HT-29 (cell line): ENCODE measurements around the gene OR2T11. TPM values are rescaled to one million over a fixed set of nuclear protein-coding genes. Genes with fewer than 3 reads are reported as not detected.
A peak's percentile ranks its signal among the peaks of the same experiment; 100 is the strongest.
"Not testable (repeated sequence)": the region's sequence is repeated elsewhere in the genome, so short reads cannot be mapped to it uniquely, and the experiment has no call there.

Source experiments
- DNase-seq: peaks from one replicate; pipeline ENCODE4 v3.0.0-alpha.2; 2015; ENCODE audit warnings: low spot score
- total RNA-seq: library from RNA; depleted of rRNA; stranded (reverse); fragments of >200 nt; shearing (Covaris generic); gene quantifications from 2 replicates; pipeline ENCODE4 v1.2.3, GENCODE V29; 2014; rRNA removed

OR2T11 gene, protein sequence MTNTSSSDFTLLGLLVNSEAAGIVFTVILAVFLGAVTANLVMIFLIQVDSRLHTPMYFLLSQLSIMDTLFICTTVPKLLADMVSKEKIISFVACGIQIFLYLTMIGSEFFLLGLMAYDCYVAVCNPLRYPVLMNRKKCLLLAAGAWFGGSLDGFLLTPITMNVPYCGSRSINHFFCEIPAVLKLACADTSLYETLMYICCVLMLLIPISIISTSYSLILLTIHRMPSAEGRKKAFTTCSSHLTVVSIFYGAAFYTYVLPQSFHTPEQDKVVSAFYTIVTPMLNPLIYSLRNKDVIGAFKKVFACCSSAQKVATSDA
- not detected in 2 replicates for total RNA-seq

DNA sequence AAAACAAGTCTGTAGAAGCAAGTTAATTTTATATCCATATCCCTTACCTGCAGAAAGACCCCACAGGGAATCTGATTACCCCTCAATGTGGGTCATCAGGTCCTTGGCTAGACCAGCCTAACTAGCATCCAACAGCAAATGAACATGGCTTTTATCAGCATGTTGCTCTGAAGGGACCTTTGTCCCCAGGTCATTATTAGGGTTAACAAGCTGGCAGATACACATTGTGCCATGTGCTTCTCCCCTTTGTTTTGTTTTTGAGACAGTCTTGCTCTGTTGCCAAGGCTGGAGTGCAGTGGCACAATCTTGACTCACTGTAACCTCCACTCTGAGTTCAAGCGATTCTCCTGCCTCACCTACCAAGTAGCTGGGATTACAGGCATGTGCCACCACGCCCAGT lies at the start of gene OR2T11:
OR2T11 (minus strand) TSS at position 101 of the 400 bp plus-strand sequence. CDS start 7,963 bp downstream, outside the sequence.
- not testable (repeated sequence) for DNase-seq

DNA sequence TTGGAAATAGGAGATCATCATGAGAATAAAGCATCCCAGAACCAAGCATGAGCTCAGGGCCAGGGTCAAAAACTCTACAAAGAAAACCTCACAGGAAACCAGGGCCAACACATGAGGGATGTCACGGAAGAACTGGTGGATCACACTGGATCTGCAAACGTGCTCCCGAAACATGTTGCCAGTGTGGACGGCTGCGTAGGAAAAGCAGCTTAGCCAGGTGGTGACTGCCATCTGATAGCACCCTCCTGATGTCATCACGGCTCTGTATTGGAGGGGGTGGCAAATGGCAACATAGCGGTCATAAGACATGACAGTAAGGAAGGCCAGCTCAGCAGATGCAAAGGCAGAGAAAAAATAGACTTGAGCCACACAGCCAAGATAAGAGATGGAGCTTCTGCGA lies 46.8 kb upstream of the OR2T11 start:
- no peak for DNase-seq

DNA sequence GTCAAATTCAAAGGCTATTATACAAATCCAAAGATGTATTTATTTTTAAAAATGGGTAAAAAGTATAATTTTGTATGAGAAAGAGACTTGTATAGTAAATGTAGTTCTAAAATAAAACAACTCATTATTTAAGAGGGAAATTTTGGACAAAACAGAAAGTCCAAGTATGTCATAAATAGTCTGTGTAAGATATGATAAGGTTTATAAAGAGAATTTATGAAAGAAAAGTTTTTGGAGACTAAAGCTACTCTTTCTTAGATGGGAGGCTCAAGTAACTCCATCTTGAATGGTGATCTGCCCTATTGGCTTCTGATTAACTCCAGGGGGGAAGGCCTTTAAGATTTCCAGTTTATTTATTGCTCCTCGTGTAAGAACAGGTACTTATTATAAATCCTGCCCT lies 35.1 kb upstream of the OR2T11 start:
- no peak for DNase-seq

DNA sequence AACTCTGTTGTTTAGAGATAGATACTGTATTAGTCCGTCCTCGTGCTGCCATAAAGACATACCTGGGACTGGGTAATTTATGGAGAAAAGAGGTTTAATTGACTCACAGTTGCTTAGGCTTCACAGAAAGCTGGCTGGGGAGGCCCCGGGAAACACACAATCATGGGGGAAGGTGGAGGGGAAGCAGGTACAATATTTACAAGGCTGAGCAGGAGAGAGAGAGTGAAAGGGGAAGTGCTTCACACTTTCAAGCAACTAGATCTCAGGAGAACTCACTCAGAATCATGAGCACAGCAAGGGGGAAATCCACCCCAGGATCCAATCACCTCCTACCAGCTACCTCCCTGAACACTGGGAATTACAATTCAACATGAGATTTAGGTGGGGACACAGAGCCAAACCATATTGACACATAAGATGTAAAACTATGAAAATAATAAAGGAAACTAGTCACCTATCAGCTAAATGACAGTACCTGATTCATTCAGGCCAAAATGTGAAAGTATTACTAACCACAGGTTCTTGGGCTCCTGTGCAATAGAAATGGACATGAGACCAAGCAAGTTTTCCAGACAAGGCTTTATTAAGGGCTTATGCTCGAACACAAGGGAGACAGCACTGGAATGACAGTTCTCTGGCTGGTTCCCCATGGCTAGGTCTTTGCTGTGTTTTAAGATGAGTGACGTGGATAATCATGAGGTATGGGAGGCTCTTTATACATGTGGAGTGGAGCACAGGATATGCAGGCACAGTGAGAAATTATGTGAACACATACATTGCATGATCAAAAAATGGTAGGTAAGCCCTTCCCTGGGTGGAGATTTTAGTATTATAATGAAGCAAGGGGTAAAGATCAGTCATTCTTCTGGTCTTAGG lies 28.8 kb upstream of the OR2T11 start:
- not testable (repeated sequence) for DNase-seq

DNA sequence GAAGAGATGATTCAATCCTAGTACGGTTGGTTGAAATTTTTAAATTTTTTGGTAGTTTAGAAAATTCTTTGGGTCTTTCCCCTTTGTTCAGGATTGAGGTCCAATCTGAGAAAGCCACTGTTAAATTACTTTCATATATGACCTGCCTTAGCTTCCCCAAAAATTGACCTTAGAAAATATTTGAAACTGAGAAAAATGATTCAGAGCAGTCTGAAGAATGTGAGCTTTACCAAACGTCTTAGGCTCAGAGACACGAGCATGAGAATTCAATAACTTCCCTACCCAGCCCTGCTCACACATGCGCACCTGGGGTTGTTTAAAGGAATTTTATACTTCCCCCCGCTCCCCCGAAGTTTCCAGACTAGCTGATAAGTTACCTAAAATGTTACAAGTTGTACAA lies 21.9 kb upstream of the OR2T11 start:
- DNase-seq = not testable (repeated sequence)

DNA sequence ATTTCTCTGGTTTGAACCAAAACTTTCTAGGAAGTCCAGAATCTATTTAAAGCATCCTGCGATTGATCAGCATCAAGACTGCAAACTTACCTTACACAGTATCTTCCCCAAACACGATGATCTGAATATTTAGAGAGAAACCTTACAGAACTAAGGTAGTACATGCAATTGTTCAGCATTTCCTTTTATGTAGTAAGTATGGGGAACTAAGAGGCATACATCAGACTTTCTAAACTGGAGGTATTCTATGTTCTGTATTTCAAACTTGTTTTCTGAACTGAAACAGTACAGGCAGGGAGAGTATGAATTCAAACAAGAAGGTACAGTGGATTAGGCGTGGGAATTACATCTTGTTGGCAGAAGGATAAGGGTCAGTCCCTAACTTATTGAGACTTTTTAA lies 20.5 kb upstream of the OR2T11 start, which contains the start of gene OR2T27:
OR2T27 (minus strand) TSS at position 175 of the 400 bp plus-strand sequence. CDS start 4,644 bp downstream, outside the sequence.
- DNase-seq = not testable (repeated sequence)

DNA sequence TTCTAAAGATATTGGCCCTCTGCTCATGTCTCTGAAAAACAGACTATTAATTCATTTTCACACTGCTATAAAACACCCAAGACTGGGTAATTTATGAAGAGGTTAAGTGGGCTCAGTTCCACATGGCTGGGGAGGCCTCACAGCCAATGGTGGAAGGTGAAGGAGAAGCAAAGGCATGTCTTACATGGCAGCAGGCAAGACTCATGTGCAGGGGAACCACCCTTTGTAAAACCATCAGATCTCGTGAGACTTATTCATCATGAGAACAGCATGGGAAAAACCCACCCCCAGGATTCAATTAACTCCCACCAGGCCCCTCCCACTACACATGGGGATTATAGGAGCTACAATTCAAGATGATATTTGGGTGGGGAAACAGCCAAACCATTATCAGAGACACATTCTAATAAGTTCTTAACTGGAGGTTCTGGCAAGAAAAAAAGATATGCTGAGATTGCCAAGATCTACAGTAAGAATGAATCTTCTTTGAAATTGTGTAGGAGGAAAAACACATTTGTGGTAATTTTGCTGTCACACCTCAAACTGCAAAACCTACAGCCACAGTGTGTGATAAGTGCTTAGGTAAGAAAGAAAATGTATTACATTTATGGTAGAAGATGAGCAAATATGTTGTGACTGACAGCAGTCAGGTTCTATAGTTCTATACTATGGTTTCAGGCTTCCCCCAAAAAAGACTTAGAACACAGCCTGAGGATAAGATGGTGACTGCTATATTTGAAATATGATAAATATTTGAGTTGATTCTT lies 14.1 kb upstream of the OR2T11 start:
- DNase-seq = not testable (repeated sequence)

DNA sequence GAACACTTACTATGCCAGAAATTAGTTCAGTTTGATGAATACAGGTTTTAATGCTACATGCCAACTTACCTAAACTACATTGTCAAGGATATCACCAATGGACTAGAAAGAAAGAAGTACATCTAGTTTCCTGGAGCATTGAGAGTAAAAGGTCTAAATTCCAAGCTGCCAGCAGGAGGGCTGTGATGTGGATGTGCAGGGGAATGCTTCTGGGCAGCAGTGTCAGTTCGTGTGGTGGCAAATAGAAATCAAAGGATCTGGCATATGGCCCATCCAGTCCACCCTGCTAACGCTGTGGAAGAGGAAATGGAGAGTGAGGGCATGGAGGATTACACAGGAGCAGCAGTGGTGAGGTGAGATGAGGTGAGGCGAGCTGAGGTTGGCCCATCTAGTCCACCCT lies 10.3 kb upstream of the OR2T11 start, which contains the start of gene OR2T35:
OR2T35 (minus strand) TSS at position 101 of the 400 bp plus-strand sequence. CDS start 6,020 bp downstream, outside the sequence.
- DNase-seq = not testable (repeated sequence)

DNA sequence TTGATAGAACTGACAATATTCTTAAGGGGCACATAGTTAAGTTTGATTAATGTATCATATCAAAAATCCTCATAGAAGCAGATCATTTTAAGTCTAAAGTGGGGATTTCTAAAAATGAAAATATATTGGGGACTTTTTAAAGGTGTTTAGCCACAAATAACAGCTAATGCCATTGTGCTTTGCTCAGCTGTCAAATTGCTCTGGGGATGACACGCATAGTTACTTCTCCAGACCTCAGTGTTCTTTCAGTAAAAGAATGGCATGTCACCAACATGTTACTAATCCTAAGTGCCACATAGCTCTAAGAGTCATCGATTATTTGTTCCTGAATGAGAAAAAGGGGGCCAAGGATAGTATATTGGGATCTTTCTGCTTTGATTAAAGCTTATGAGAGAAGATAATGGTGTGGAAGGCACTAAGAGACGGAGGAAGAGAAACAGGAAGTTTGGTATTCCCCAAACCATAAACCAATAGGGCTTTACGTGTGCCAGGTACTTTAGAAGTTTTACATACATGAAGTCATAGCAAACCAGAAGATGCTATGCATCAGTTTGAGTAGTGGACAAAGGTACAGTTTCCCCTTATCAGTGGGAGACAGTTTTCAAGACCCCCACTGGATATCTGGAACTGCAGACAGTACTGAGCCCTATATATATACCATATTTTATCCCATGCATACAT lies 8.2 kb upstream of the OR2T11 start:
- not testable (repeated sequence) for DNase-seq

DNA sequence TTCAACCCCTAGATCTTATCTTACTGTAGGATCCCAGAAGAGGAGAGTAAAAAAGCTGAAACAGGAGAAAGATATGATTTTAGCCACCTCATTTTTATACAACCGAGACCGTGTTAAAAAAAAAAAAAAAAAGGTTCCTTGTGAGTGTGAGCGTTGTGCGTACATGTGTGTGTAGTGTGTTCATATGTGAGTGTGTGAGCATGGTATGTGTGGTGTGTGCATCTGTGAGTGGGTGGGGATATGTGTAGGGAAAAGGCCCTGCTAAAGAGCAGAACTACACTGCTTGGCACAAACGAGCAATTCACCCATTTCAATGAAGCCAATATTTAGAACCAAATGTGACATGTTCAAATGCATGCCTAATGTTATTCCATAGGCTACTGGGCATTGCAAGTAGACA lies 6.7 kb upstream of the OR2T11 start:
- DNase-seq = not testable (repeated sequence)

DNA sequence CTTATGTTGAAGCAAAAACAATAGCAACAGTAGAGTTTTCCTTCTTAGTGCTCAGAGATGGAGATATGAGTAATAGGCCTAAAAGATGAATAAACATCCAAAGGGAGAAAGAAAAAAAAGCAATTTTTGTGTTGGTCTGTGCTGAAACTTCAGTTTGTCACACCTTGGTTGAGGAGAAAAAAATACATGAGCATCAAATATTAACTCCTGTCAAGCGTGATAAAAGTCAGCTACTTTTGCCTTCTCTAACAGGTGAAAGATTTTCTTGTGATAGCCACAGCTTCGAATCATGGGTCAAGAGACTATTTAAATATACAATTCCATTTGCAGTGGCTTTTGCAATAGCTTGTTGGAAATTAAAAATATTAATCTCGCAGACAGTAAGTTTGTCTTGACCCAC lies 6.0 kb upstream of the OR2T11 start:
- DNase-seq = not testable (repeated sequence)

DNA sequence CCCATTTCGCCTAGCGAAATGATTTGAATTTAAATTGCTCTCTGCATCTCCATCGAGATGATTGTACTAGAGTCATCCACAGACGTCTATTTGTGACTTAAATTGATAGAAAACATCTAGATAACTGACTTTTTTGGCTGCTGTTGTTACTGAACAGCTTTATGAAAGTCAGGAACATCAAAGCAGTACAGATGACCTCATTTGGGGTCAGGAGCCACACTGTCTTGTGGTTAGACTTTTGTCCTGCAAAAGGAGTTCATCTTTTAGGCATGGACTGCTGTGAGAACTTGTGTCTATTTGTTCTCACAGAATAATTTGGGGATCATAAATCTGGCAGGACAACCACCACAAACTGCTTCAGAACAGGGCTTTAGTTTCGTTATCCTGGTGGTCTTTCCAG lies 4.8 kb upstream of the OR2T11 start:
- DNase-seq = not testable (repeated sequence)

DNA sequence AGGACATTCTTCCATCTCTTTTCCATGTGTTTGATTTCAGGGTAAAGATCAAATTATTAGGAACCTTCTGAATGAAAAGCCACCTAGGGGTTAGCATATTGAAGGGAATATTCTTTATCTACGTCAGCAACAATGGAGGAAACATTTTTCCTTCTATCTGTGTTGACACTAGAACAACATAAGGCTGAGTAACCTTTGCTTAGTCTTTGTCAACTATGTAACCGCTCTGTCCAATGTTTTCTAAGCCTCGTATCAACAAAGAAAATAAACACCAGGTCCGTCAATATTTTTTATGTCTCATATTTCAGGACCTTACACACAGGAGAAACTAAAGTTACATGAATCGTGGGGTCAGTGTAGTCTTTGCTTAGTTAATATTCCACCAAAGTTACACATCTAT lies 1.7 kb upstream of the OR2T11 start:
- not testable (repeated sequence) for DNase-seq

DNA sequence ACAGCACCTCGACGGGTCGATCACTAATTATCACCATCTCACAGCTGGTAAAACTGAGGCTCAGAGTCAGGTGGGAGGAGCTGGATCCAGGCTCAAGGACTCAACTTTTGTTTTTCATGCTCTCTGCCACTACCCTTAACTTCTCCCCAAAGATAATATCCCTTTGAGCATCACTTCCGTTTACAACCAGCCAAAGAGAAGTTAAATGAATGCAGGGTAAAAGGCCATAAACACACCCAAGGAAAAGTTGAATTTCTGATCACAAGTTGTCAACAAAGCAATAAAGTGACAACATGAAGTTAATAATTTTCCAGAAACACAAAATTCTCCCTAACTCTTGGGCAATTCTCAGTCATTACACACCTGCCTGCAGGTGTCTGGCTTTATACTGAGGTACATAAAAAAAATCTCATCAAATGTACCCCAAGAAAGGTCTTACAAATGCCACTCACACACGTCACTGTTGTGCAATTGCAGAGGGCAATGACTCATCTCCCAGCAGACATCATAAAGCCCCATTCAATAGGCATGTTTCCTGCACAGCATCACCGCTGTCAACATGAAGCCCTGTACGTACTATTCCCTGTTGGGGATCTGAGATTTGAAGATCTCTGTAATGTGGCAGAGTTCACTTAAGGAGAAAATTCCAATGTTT lies 3.4 kb downstream of the OR2T11 start:
- DNase-seq = no peak

DNA sequence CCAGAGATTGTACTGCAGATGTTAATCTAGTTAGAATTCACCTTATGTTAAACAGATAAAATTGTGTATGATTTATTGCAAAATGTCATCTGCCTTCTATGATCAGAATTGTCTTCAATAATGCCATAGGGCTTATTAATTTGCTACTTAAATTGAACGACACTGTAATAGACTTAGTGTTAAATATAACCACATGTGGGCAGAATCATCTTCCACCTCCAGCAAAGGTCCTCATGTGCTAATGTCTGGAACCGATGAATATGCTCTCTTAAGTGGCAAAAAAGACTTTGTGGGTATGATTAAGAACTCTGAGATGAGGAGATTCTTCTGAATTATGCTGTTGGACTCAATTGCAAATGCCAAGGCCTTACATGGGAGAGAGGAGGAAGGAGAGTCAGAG lies 4.3 kb downstream of the OR2T11 start:
- no peak for DNase-seq

DNA sequence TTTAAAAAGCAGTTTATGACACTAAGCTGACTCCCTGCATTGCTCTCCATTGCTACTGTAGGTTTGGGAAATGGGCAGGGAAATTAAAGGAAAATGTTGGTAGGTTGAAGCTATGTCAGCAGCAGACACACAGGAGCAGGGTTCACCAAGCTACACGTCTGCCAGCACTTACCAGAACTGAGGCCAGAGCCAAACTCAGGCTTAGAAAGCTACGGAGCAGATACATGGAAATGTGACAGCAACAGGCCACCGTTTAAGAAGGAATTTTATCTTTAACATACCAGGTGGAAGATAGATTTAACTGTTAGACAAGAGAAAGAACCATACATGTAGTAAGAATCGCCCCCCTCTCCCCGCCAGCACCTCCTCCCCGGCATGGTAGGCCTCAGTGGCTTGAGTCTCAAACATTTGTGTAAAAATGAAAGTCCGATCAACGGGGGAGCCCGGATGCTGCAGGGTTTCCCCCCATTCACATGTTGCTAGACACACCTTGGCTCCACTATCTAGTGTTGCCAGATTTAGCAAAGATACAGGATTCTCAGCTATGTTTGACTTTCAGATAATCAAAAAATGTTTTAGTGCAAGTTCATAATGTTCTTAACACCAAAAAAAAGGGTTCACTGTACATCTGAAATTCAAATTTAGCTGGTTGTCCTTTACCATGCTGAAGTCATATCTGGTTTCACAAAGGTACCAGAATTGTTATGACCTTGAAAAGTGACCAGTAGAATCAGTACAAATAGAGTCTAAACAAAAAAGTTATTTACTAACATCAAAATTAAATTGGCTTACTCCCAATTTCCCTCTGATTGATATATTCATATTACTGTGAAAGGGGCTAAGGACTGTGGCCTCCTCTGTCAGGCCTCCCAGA lies 6.7 kb downstream of the OR2T11 start:
- DNase-seq = no peak

DNA sequence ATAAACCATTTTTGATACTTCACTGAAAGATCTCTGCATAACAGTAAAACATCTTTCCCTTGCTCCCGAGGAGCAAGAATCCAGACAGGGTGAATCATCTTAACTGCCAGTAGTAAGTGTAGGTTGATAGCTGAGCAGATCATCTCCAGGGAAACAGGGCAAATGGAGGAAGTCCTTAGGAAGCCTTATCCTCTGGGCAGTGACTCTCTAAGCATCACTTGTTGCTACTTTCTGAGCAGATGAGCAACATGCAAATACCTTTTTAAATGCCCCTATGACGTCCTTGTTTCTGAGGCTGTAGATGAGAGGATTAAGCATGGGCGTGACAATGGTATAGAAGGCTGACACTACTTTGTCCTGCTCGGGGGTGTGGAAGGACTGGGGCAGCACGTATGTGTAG lies 8.9 kb downstream of the OR2T11 start:
- DNase-seq = no peak

DNA sequence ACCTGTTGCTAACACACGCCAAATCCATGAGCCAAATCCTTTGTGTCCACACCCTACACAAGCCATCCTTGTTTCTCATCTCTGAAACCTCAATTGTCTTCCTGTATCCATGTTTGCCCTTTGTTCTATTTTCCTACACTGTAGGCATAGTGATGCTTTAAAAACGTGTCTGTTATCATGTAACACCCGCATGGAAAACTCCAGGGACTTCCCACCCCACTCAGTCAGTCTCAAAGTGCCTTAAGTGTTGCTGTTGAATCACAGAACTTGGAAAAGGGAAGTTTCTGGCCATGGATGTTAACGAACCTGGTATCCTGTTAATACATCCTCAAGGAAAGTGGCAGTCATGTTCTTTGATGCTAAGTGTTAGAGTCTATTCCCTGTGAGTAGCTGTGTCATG lies 9.7 kb downstream of the OR2T11 start:
- DNase-seq = no peak

DNA sequence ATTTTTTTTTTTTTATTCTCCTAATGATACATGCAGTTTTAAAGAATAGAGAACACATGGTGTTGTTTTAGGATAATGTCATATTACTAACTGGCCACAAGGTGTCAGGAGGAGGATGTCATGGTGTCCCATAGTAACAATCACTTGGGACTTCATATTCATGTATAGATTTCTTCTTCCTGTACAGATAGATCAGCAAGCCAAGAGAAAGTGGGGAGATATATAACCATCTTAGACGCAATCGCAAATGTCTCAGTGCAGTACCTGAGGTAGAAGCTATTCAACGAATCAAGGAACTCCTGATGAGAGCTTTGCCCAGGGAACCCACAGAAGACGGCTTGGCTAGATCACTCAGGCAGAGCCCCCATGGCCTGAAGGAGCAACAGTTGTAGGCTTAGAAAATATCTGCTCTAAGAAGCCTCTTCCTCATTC lies 12.3 kb downstream of the OR2T11 start:
- DNase-seq = peak; percentile 56
